Measurements from ENCODE around the gene SP140.

SP140 gene

DNA sequence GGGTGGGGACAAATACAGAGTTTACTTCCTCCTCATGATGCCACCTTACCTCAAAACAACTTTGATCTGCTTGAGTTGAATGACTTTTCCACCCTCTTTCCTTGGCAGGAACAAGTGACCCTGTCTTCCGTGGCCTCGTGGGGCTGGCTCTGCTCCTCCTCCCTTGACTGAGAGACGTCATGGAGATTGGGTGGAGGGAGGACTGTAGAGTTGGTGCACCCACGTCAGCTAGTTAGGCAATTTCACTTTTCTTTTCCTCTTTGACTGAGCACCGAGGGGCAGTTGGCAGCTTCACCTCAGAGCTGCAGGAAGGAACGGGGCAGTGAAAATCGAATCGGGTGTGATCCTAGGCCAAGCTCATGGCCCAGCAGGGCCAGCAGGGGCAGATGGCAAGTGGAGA lies at the start of gene SP140:
SP140 (plus strand) TSS at position 251 of the 400 bp plus-strand sequence; CDS start at position 360, 109 bp downstream.
- no peaks in the 10 kb centered on the region for H3K36me3 ChIP-seq (ENCODE audit: control insufficient read depth in 1 of 2, insufficient read depth in 2 of 2, low read length in 2 of 2)
- H3K9me3 ChIP-seq (ENCODE audit: control insufficient read depth in 1 of 2, low read length in 2 of 2): peaks cover 0 to 5% of the 10 kb centered on the region in 2 donors
- peak within 1 kb of the TSS; percentile 50 for H3K27ac ChIP-seq (ENCODE audit: low read length)
- peak within 1 kb of the TSS in 1 of 2 donors; percentile 38 for H3K4me3 ChIP-seq (ENCODE audit: low read depth in 1 of 2, low read length in 2 of 2)
- H3K27me3 ChIP-seq (ENCODE audit: low read depth, low read length): no peaks in the 10 kb centered on the region
- H3K4me1 ChIP-seq (ENCODE audit: control insufficient read depth in 1 of 2, insufficient read depth in 2 of 2, low read length in 2 of 2): no peaks in the 10 kb centered on the region

DNA sequence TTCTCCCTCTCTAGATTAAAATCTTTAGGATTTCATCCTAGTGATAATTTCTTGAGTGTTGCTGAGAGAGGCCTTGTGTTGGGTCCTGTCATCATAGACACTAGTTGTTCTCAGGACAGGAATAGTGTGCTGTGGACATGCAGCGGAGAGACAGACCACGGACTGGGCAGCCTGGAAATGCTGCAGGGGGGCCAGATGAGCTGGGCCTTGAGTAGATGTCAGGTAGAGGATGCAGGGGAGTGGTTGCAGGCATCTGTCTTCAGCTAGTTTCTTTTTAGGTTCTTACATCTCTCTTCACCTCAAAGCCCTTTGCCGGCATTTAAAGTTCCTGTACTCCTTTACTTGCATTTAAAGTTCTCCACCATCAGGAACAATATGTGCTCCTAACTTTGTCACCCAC lies 48.5 kb upstream of the SP140 start:
- Histone ChIP-seq H3K4me1 (ENCODE audit: control insufficient read depth in 1 of 2, insufficient read depth in 2 of 2, low read length in 2 of 2) (no peaks in the 10 kb centered on the region), H3K9me3 (ENCODE audit: control insufficient read depth in 1 of 2, low read length in 2 of 2) (no peaks in the 10 kb centered on the region), H3K27ac (ENCODE audit: low read length) (no peak overlapping the region), H3K27me3 (ENCODE audit: low read depth, low read length) (no peaks in the 10 kb centered on the region), H3K4me3 (ENCODE audit: low read depth in 1 of 2, low read length in 2 of 2) (no peak overlapping the region), H3K36me3 (ENCODE audit: control insufficient read depth in 1 of 2, insufficient read depth in 2 of 2, low read length in 2 of 2) (peaks cover 45 to 70% of the 10 kb centered on the region in 2 donors)

DNA sequence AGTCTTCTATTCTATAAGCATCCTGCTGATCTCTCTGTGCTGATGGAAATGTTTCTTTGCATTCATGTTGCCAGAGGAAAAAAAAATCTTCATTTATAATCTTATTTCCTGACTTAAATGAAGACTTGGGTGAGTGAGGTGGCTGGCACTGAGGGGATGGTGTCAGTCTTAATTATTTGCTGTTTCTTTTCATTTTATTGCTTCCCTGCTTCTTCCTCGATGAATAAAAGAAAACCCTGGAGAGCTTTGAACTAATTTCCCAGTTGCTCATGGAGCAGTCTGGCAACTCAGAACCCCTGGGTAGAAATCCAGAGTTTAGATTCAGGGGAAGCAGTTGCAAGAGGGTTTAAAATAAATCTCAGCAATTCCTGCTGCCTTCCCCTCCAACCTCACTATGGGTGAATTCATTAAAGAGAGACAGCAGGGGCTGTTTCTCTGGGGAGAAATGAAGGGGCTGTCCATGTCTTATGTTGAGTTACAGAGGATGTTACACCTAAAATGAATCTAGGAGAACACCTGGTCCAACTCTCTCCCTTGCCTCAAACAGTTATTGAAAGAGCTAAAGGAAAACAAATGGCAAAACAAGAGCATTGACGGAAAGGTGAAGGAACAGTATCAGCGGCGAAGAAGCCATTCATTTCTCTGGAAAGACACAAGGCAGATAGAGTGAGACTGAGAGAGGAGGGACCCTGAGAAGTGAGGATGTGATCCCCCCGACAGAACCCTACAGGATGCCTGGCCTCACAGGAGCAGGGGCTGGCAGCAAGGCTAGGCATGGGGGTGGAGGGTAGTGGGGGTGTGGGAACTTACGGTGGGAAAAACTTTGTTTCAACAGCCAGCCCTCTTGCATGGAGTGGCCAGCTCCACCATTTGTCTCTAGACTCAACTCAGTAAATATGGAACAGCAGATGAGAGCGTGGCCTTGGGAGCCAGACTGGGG lies 46.7 kb upstream of the SP140 start:
- peaks cover 58 to 70% of the 10 kb centered on the region in 2 donors for H3K36me3 ChIP-seq (ENCODE audit: control insufficient read depth in 1 of 2, insufficient read depth in 2 of 2, low read length in 2 of 2)

DNA sequence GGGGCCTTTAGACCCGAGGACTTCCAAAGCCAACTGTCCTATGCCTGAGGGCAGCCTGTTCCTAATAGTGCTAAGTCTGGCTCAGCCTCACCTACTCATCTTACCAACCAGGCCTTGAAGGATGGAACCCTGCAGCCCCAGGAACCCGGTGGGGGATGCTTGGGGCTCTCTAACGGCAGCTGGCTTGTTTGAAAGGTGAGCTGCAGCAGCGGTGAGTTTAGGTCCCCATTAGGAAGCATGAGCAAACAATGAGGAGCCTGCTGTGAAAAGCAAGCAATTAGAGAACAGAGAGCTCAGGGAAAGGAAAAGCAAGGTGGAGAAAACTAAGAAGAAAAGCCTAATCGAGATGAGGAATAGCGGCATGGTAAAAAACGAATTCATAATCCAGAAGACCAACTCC lies 45.6 kb upstream of the SP140 start:
- no peak overlapping the region for H3K27ac ChIP-seq (ENCODE audit: low read length)
- no peaks in the 10 kb centered on the region for H3K27me3 ChIP-seq (ENCODE audit: low read depth, low read length)
- peaks cover 57 to 68% of the 10 kb centered on the region in 2 donors for H3K36me3 ChIP-seq (ENCODE audit: control insufficient read depth in 1 of 2, insufficient read depth in 2 of 2, low read length in 2 of 2)
- H3K4me1 ChIP-seq (ENCODE audit: control insufficient read depth in 1 of 2, insufficient read depth in 2 of 2, low read length in 2 of 2): no peaks in the 10 kb centered on the region
- H3K9me3 ChIP-seq (ENCODE audit: control insufficient read depth in 1 of 2, low read length in 2 of 2): no peaks in the 10 kb centered on the region
- H3K4me3 ChIP-seq (ENCODE audit: low read depth in 1 of 2, low read length in 2 of 2): no peak overlapping the region

More for the DNA sequence above, 46.7 kb upstream of the SP140 start:
- no peak overlapping the region for H3K4me3 ChIP-seq (ENCODE audit: low read depth in 1 of 2, low read length in 2 of 2)
- H3K27ac ChIP-seq (ENCODE audit: low read length): no peak overlapping the region
- no peaks in the 10 kb centered on the region for H3K27me3 ChIP-seq (ENCODE audit: low read depth, low read length)
- H3K9me3 ChIP-seq (ENCODE audit: control insufficient read depth in 1 of 2, low read length in 2 of 2): no peaks in the 10 kb centered on the region
- no peaks in the 10 kb centered on the region for H3K4me1 ChIP-seq (ENCODE audit: control insufficient read depth in 1 of 2, insufficient read depth in 2 of 2, low read length in 2 of 2)

- peaks cover 46 to 70% of the 10 kb centered on the region in 2 donors for H3K36me3 ChIP-seq (ENCODE audit: control insufficient read depth in 1 of 2, insufficient read depth in 2 of 2, low read length in 2 of 2)
- no peaks in the 10 kb centered on the region for H3K27me3 ChIP-seq (ENCODE audit: low read depth, low read length)
- H3K4me1 ChIP-seq (ENCODE audit: control insufficient read depth in 1 of 2, insufficient read depth in 2 of 2, low read length in 2 of 2): no peaks in the 10 kb centered on the region
- no peak overlapping the region for H3K27ac ChIP-seq (ENCODE audit: low read length)
- no peaks in the 10 kb centered on the region for H3K9me3 ChIP-seq (ENCODE audit: control insufficient read depth in 1 of 2, low read length in 2 of 2)
- no peak overlapping the region for H3K4me3 ChIP-seq (ENCODE audit: low read depth in 1 of 2, low read length in 2 of 2)
Observed at GRCh38 chr2:230181195-230181594, 44.3 kb upstream of the SP140 start.

DNA sequence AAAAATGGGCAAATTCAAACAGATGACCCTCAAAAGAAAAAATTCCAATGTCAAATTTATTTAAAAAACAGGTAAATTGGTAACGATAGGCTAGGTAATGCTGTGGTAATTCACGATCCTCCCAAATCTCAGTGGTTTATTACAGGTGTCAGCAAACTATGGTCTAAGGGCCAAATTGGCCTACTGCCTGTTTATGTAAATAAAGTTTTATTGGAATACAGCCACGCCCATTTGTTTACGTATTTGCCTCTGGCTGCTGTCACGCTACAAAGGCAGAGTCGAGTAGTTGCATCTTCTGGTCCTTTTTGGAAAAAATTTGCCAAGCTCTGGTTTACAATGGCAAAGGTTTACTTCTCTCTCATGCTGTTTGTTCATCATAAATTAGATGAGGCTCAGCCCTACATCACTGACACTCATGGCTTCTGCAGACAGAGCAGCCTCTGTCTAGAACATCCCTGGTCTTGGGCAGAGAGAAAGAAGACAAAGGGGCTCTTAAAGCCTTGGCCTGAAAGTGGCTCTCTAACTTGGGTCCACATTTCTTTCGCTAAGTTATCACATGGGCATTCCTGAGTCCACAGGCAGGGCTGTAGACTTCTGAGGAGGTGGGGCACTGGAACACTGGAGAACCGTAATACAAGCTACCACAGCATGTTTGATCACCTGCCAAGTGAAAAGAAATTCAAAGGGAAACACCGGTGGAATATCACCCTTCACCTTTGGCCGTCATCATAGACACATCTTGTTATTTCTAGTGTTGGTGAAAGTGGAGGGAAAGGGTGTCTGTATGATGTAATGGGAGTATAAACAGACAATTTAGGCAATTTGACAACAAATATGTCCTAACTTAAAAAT lies 40.6 kb upstream of the SP140 start:
- H3K4me1 ChIP-seq (ENCODE audit: control insufficient read depth in 1 of 2, insufficient read depth in 2 of 2, low read length in 2 of 2): no peaks in the 10 kb centered on the region
- no peak overlapping the region for H3K4me3 ChIP-seq (ENCODE audit: low read depth in 1 of 2, low read length in 2 of 2)
- peaks cover 19 to 40% of the 10 kb centered on the region in 2 donors for H3K36me3 ChIP-seq (ENCODE audit: control insufficient read depth in 1 of 2, insufficient read depth in 2 of 2, low read length in 2 of 2)
- H3K27me3 ChIP-seq (ENCODE audit: low read depth, low read length): no peaks in the 10 kb centered on the region
- no peaks in the 10 kb centered on the region for H3K9me3 ChIP-seq (ENCODE audit: control insufficient read depth in 1 of 2, low read length in 2 of 2)
- no peak overlapping the region for H3K27ac ChIP-seq (ENCODE audit: low read length)

- Histone ChIP-seq H3K4me3 (ENCODE audit: low read depth in 1 of 2, low read length in 2 of 2) (no peak overlapping the region), H3K27ac (ENCODE audit: low read length) (no peak overlapping the region), H3K9me3 (ENCODE audit: control insufficient read depth in 1 of 2, low read length in 2 of 2) (no peaks in the 10 kb centered on the region), H3K27me3 (ENCODE audit: low read depth, low read length) (no peaks in the 10 kb centered on the region), H3K4me1 (ENCODE audit: control insufficient read depth in 1 of 2, insufficient read depth in 2 of 2, low read length in 2 of 2) (no peaks in the 10 kb centered on the region), H3K36me3 (ENCODE audit: control insufficient read depth in 1 of 2, insufficient read depth in 2 of 2, low read length in 2 of 2) (peaks cover 58 to 80% of the 10 kb centered on the region in 2 donors)
Observed at GRCh38 chr2:230202430-230203109, 23.0 kb upstream of the SP140 start.

- Histone ChIP-seq H3K36me3 (ENCODE audit: control insufficient read depth in 1 of 2, insufficient read depth in 2 of 2, low read length in 2 of 2) (peaks cover 60 to 80% of the 10 kb centered on the region in 2 donors), H3K4me3 (ENCODE audit: low read depth in 1 of 2, low read length in 2 of 2) (no peak overlapping the region), H3K4me1 (ENCODE audit: control insufficient read depth in 1 of 2, insufficient read depth in 2 of 2, low read length in 2 of 2) (no peaks in the 10 kb centered on the region), H3K27me3 (ENCODE audit: low read depth, low read length) (no peaks in the 10 kb centered on the region), H3K27ac (ENCODE audit: low read length) (no peak overlapping the region), H3K9me3 (ENCODE audit: control insufficient read depth in 1 of 2, low read length in 2 of 2) (no peaks in the 10 kb centered on the region)
Observed at GRCh38 chr2:230203110-230203676, 22.3 kb upstream of the SP140 start.

GRCh38 chr2:230205034-230205433 lies 20.5 kb upstream of the SP140 start:
- H3K27ac ChIP-seq (ENCODE audit: low read length): no peak overlapping the region

DNA sequence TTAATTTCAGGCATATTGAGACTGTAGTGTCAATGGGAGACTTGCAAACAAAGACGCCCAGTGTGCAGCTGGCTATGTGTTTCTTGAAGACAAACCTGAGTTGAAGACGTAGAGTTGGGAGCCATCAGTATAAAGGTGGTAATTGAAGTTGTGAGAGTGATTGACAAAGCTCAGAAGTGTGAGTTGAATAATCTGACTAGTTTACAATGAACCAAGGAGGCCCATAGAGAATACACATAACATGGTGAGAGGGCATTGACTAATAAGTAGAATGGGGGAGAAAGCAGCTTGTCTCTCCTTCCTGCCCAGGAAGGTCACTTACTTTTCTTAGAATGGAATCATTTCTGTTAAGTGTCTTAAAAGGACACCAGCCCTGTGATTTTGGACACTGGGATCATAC lies 19.8 kb upstream of the SP140 start:
- no peak overlapping the region for H3K4me3 ChIP-seq (ENCODE audit: low read depth in 1 of 2, low read length in 2 of 2)
- H3K9me3 ChIP-seq (ENCODE audit: control insufficient read depth in 1 of 2, low read length in 2 of 2): no peaks in the 10 kb centered on the region
- no peaks in the 10 kb centered on the region for H3K27me3 ChIP-seq (ENCODE audit: low read depth, low read length)
- peaks cover 69 to 86% of the 10 kb centered on the region in 2 donors for H3K36me3 ChIP-seq (ENCODE audit: control insufficient read depth in 1 of 2, insufficient read depth in 2 of 2, low read length in 2 of 2)
- no peaks in the 10 kb centered on the region for H3K4me1 ChIP-seq (ENCODE audit: control insufficient read depth in 1 of 2, insufficient read depth in 2 of 2, low read length in 2 of 2)
- H3K27ac ChIP-seq (ENCODE audit: low read length): no peak overlapping the region

More at GRCh38 chr2:230205034-230205433, 20.5 kb upstream of the SP140 start:
- H3K4me1 ChIP-seq (ENCODE audit: control insufficient read depth in 1 of 2, insufficient read depth in 2 of 2, low read length in 2 of 2): no peaks in the 10 kb centered on the region
- H3K36me3 ChIP-seq (ENCODE audit: control insufficient read depth in 1 of 2, insufficient read depth in 2 of 2, low read length in 2 of 2): peaks cover 69 to 85% of the 10 kb centered on the region in 2 donors
- no peaks in the 10 kb centered on the region for H3K27me3 ChIP-seq (ENCODE audit: low read depth, low read length)
- H3K4me3 ChIP-seq (ENCODE audit: low read depth in 1 of 2, low read length in 2 of 2): no peak overlapping the region
- H3K9me3 ChIP-seq (ENCODE audit: control insufficient read depth in 1 of 2, low read length in 2 of 2): no peaks in the 10 kb centered on the region
